ENCODE data around the gene TUBA1A. TPM values are rescaled to one million over a fixed set of nuclear protein-coding genes. Genes with fewer than 3 reads are reported as not detected.

The TUBA1A gene
- total RNA-seq: 46.7 and 47.2 TPM in 2 replicates

DNA sequence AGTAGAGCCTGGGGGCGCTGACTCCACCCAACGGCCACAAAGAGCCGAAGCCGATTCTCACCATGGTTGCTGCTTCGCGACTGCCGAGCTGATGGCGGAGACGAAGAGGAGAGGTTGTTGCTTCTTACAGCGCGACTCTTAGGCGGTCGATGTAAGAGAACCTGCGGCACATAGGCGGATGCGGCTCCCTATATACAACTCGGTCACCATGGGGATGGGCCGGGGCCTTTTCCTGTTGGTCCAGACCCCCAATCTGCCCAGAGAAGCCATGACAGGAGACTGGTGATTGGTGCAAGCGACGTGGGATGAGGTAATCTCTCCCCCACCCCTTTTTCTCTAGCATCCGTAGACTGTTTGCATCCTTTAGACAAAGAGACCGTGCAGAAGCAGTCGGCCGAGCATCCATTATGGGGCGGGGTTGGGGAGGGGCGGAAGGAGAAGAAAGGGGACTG, at the start of gene TUBA1A:
TSS of gene TUBA1A (minus strand) at position 165 of the 452 bp plus-strand sequence. CDS start at position 64, 101 bp downstream.
- Mint-ChIP-seq H3K36me3 (ENCODE audit: low read depth) (peaks cover 20% of the 10 kb centered on the region), H3K27ac (peak within 1 kb of the TSS; percentile 95), H3K27me3 (ENCODE audit: insufficient read depth) (peaks cover 2% of the 10 kb centered on the region), H3K9me3 (no peaks in the 10 kb centered on the region), H3K4me1 (ENCODE audit: low read depth) (peaks cover 15% of the 10 kb centered on the region), H3K4me3 (peak within 1 kb of the TSS; percentile 90)
- intact Hi-C loops (cut with micrococcal nuclease): loop anchor here (1.0 to 5.0 kb wide), 13 partner anchors 12 to 978 kb away; partner anchors contain the start of genes CERS5, DDX23, KANSL2 and KMT2D
- peak; percentile 94 for DNase-seq (ENCODE audit: low spot score)

DNA sequence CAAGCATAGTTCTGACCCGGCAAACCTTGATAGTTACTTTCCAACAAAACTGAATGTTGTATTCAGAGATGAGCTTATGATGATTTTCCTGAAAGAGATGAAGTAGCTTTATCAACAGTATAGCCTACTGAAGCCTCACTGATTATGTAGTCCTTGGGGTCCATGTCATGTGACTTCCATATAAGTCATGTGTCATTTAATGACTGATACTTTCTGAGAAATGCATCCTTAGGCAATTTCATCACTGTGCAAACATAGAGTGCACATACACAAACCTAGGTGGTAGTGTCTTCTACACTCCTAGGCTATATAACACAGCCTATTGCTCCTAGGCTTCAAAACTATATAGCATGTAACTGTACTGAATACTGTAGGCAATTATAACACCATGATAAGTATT, 47.5 kb upstream of the TUBA1A start:
- Mint-ChIP-seq H3K9me3 (no peaks in the 10 kb centered on the region), H3K27ac (no peak overlapping the region), H3K4me1 (ENCODE audit: low read depth) (peaks cover 9% of the 10 kb centered on the region), H3K4me3 (peak overlapping the region; percentile 7), H3K36me3 (ENCODE audit: low read depth) (no peaks in the 10 kb centered on the region), H3K27me3 (ENCODE audit: insufficient read depth) (peaks cover 9% of the 10 kb centered on the region)
- intact Hi-C loops (cut with micrococcal nuclease): no loop called here
- DNase-seq (ENCODE audit: low spot score): no peak

DNA sequence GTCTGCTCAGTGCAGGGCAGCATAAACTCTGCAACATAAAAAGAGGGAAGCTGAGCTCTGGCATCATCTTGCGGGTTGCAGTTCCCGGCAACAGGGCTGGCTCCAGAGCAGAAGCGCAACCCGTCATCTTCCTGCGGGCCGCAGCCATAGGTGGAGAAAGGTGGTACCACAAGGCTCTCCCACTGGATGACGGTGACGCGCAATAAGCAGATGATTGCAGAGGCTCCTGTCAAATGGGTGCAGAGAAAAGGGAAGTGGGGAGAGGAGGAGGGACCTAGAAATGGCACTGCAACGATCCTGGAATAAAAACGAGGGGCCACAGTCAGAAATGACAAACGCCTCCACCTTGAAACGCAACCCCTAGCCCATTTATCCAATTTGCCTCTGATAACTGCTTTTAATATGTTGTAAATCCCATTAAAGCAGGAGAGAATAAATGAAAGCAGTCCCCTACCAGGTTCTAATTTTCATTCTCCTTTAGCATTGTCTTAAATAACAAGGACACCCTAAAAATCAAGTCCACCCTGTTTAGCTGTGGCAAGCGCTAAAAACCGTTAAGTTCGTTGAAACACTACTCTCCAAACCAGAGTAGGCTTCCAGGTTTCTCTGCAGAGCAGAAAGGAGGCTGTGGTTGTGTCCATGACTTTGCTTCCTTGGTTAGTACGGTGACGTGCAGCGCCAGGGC, 45.1 kb upstream of the TUBA1A start:
- Mint-ChIP-seq H3K27ac (peak overlapping the region; percentile 73), H3K9me3 (no peaks in the 10 kb centered on the region), H3K4me3 (peak overlapping the region; percentile 67), H3K36me3 (ENCODE audit: low read depth) (no peaks in the 10 kb centered on the region), H3K27me3 (ENCODE audit: insufficient read depth) (peaks cover 13% of the 10 kb centered on the region), H3K4me1 (ENCODE audit: low read depth) (peaks cover 9% of the 10 kb centered on the region)
- intact Hi-C loops (cut with micrococcal nuclease): loop anchor here (1.0 kb wide), 4 partner anchors 31 to 132 kb away; partner anchors contain the start of genes TUBA1A, TUBA1B and TUBA1C
- peak; percentile 4 for DNase-seq (ENCODE audit: low spot score)

DNA sequence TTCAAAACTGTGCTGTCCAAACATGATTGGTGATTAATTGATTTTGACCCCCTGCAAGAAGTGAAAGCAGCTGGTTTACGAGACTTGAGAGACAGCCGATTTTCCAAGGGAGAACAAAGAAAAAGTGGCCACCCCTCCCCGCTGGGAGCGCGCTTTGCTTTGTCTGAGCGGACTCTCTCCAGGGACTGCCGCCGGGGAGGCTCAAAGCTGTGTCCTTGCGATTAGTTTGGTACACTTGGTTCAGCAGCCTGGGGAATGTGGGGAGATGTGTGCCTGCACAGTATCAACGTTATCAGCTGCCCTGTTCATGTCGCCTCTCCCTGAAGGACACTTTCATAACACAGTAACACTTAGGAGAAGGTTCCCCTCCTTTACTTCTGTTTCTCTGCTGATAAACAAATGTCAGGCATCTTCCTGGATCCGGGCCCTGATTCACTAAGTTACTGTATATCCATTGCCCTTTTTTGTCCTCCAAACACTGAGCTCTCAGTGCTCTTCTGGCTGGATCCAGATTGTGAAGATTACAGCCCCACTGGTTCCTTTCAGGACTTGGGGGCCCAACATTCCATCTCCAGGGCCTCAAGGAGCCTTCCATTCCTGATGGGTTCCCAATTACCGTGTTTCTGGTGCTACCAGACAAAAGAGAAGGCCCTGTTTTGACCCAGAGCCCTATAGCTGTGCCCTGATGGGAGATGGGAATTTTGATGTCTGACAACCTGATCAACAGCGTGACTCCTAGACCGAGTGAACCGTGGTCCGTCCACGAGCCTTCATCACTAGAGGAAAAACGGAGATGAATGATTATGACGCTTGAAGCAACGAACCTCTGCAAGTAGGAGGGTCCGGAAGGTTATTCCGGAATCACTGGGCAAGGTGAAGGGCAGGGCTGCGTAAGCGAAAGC, 44.3 kb upstream of the TUBA1A start:
- intact Hi-C loops (cut with micrococcal nuclease): no loop called here
- no peaks in the 10 kb centered on the region for H3K9me3 Mint-ChIP-seq
- DNase-seq (ENCODE audit: low spot score): no peak
- peaks cover 13% of the 10 kb centered on the region for H3K27me3 Mint-ChIP-seq (ENCODE audit: insufficient read depth)
- no peaks in the 10 kb centered on the region for H3K36me3 Mint-ChIP-seq (ENCODE audit: low read depth)
- H3K4me3 Mint-ChIP-seq: peak overlapping the region; percentile 67
- peaks cover 9% of the 10 kb centered on the region for H3K4me1 Mint-ChIP-seq (ENCODE audit: low read depth)
- H3K27ac Mint-ChIP-seq: peak overlapping the region; percentile 73

DNA sequence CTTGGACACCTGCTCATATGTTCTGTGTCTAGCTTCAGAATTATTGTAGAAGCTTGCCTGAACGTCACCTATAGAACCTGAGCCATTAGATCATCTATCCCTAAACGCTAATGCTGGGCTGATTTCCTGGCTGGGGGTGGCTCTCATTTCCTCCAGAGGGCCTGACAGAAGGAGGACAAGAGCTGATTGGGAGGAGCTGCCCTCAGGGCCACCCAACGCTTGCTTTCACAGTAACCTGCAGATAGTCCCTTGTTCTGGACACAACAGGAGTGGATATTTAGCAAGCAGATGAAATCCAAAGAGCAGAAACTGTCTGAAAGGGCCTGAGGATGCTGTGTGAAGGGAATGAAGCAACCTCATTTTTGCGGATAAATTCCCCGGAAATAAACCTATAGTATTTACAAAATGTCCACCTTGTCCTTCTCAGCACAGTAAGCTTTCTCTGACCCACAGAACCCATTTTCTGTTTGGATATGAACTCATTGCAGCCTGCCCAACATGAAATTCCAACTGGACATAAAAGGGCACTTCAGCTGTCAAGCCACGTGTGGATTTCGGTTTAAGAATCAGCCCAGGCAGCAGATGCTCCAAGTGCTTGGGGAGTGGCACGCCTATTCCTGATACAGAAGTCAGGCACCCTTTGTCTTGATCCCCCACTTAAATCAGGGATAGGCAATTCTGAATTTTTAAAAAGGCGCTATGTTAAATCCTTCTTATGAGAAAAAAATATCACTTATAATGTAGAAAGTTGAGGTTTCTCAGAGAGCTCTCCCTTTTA, 43.2 kb upstream of the TUBA1A start:
- intact Hi-C loops (cut with micrococcal nuclease): no loop called here
- Mint-ChIP-seq H3K4me3 (no peak overlapping the region), H3K9me3 (no peaks in the 10 kb centered on the region), H3K36me3 (ENCODE audit: low read depth) (no peaks in the 10 kb centered on the region), H3K27ac (no peak overlapping the region), H3K4me1 (ENCODE audit: low read depth) (peaks cover 9% of the 10 kb centered on the region), H3K27me3 (ENCODE audit: insufficient read depth) (peaks cover 14% of the 10 kb centered on the region)
- no peak for DNase-seq (ENCODE audit: low spot score)

DNA sequence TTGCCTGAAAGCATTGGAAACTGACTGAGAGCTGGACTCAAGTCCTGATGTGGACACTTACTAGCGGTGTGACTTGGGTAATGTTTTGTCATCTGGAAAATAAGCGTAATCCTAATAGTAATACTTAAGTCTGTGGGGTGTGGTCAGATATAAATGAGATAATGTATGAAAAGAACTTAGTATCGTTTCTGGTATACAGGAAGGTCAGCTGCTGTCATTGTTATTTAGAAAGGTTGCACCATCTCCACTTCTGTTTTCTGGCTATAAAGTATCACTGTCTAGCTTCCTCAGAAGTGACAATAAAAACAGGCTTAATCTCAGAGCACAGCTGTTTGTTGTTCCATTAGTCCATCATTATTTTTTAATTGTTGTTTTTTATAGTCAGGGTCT, 41.9 kb upstream of the TUBA1A start:
- H3K4me3 Mint-ChIP-seq: no peak overlapping the region
- no peaks in the 10 kb centered on the region for H3K9me3 Mint-ChIP-seq
- intact Hi-C loops (cut with micrococcal nuclease): no loop called here
- no peaks in the 10 kb centered on the region for H3K36me3 Mint-ChIP-seq (ENCODE audit: low read depth)
- peaks cover 14% of the 10 kb centered on the region for H3K27me3 Mint-ChIP-seq (ENCODE audit: insufficient read depth)
- peaks cover 9% of the 10 kb centered on the region for H3K4me1 Mint-ChIP-seq (ENCODE audit: low read depth)
- no peak overlapping the region for H3K27ac Mint-ChIP-seq
- no peak for DNase-seq (ENCODE audit: low spot score)

DNA sequence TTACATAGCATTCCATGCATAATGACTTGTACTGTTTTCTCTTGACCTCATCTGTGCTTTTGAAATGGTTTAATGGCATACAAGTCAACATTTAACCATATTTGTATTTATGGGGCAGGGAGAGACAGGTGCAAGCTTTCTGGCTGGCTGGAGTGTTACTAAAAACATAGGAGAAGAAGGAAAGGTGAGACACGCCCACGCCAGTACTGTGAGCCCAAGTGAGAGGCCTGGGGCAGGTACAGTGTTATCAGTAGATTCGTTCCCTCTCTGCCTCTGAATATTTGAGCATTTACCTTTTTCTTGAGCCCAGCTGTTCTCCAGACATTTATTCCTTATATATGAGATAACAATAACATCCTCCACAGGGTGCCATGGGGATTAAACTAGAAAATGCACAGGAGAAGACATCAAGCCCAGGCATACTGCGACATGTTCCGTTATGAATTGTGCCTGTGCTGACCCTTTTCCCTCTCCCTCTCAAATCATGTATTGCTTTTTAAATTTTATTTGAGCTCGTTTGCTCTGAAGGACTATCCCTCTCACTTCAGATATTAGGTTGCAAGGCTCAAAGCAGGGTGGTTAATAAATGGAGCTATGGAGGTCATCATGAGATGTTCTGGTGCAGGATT, 41.4 kb upstream of the TUBA1A start:
- H3K4me3 Mint-ChIP-seq: no peak overlapping the region
- no peak for DNase-seq (ENCODE audit: low spot score)
- H3K36me3 Mint-ChIP-seq (ENCODE audit: low read depth): no peaks in the 10 kb centered on the region
- H3K27ac Mint-ChIP-seq: no peak overlapping the region
- intact Hi-C loops (cut with micrococcal nuclease): no loop called here
- H3K4me1 Mint-ChIP-seq (ENCODE audit: low read depth): peaks cover 9% of the 10 kb centered on the region
- peaks cover 14% of the 10 kb centered on the region for H3K27me3 Mint-ChIP-seq (ENCODE audit: insufficient read depth)
- no peaks in the 10 kb centered on the region for H3K9me3 Mint-ChIP-seq

DNA sequence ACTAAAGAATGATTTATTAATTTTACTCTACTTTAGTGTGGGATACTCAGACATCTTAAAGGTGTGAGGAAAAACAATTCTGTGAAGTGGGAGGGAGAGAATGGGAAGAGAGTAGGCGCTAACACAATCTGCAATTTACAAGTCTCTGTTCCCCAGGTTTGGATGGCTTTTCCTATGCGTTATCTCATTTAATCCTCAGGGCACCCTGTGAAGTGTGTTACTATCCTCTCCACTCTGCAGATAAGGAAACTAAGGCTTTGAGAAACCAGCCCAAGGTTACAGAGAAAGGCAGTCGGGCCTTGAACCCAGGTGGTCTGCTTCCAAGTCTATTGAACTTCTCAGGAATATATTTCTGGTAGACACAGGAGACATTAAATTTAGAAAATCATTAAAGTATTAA, 39.8 kb upstream of the TUBA1A start:
- peaks cover 16% of the 10 kb centered on the region for H3K27me3 Mint-ChIP-seq (ENCODE audit: insufficient read depth)
- intact Hi-C loops (cut with micrococcal nuclease): no loop called here
- no peak overlapping the region for H3K4me3 Mint-ChIP-seq
- H3K9me3 Mint-ChIP-seq: no peaks in the 10 kb centered on the region
- no peaks in the 10 kb centered on the region for H3K36me3 Mint-ChIP-seq (ENCODE audit: low read depth)
- H3K27ac Mint-ChIP-seq: no peak overlapping the region
- DNase-seq (ENCODE audit: low spot score): no peak
- peaks cover 4% of the 10 kb centered on the region for H3K4me1 Mint-ChIP-seq (ENCODE audit: low read depth)

DNA sequence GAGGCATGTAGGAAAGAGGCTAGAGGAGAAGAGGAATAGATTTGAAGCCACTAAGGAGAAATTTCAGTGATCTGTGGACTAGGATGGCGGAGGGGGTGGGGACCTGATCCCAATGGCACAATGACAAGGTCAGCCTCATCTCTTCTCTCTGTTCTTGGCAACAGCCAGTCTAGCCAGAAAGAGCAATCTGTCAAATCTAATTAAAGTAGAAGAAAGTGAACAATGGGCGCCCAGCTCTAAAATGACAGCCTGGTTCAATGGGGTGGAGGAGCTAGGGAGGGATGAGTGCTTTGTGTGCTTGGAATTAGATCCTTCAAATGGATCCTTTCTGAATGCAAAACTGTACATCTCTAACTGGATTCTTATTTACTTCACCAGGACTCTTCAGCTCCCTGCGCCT, 38.8 kb upstream of the TUBA1A start:
- intact Hi-C loops (cut with micrococcal nuclease): no loop called here
- Mint-ChIP-seq H3K4me3 (no peak overlapping the region), H3K27ac (no peak overlapping the region), H3K4me1 (ENCODE audit: low read depth) (no peaks in the 10 kb centered on the region), H3K9me3 (no peaks in the 10 kb centered on the region), H3K36me3 (ENCODE audit: low read depth) (no peaks in the 10 kb centered on the region), H3K27me3 (ENCODE audit: insufficient read depth) (peaks cover 16% of the 10 kb centered on the region)
- no peak for DNase-seq (ENCODE audit: low spot score)

DNA sequence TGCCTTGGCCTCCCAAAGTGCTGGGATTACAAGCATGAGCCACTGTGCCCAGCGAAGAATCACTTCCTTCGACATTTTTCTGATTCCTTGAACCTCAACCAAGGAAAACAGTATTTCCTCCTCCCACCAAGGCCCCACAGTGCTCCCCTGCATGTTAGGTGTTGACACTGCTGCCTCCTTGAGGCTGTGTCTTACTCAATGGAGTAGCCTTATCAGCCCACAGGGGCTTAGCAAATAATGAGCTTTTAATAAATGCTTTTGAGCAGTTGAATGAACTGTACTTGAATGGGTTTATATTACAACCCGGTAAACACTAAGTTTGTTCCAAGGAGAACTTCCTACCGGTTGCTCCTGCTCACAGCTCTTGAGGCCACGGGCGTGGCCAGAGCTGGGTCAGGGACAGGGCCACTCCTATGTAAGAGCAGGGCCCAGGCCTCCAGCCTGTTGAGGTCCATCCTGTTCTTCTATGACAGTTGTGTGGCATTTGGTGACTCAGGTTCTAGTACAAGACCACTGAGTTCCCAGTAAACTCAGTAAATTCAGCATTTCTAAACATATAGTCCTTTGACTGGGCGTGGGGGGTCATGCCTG, 36.8 kb upstream of the TUBA1A start:
- no peak overlapping the region for H3K27ac Mint-ChIP-seq

DNA sequence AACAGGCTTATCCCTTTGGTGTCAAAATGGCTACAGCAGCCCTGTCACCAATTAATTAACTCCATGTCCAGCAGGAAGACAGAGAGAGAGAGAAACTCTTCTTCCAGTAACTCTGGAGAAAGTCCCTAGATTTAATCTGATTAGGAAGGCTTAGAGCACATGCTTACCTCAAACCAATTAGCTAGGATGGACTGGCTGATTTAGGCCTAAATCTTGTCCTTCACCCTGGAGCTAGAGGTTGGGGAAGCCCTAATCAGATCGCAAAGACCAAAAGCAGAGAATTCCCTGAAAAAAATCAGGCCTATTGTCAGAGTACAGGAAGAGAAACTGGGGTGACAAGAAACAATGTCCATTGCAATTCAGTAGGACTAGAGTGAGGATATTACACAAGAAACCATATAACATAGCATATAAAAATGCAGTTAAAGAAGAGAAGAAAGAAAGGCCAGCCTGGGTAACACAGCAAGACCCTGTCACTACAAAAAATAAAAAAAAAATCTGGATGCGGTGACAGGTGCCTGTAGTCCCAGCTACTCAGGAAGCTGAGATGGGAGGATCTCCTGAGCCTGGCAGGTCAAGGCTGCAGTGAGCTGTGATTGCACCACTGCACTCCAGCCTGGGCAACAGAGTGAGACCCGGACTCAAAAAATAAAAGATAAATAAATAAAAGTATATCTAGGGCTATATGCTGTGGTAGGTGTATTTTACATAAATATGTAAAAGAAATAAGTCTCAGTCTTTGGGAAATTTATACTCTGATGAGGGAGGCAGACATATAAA, 34.9 kb upstream of the TUBA1A start:
- H3K9me3 Mint-ChIP-seq: no peaks in the 10 kb centered on the region
- intact Hi-C loops (cut with micrococcal nuclease): no loop called here
- no peaks in the 10 kb centered on the region for H3K4me1 Mint-ChIP-seq (ENCODE audit: low read depth)
- H3K27ac Mint-ChIP-seq: no peak overlapping the region
- H3K27me3 Mint-ChIP-seq (ENCODE audit: insufficient read depth): peaks cover 7% of the 10 kb centered on the region
- no peaks in the 10 kb centered on the region for H3K36me3 Mint-ChIP-seq (ENCODE audit: low read depth)
- DNase-seq (ENCODE audit: low spot score): no peak
- H3K4me3 Mint-ChIP-seq: no peak overlapping the region

More for the DNA sequence above, 36.8 kb upstream of the TUBA1A start:
- Mint-ChIP-seq H3K36me3 (ENCODE audit: low read depth) (no peaks in the 10 kb centered on the region), H3K4me1 (ENCODE audit: low read depth) (no peaks in the 10 kb centered on the region), H3K4me3 (no peak overlapping the region), H3K27me3 (ENCODE audit: insufficient read depth) (peaks cover 10% of the 10 kb centered on the region), H3K9me3 (no peaks in the 10 kb centered on the region)
- DNase-seq (ENCODE audit: low spot score): no peak
- intact Hi-C loops (cut with micrococcal nuclease): no loop called here

All from activated T-helper 1 cell treated with anti-CD3 and anti-CD28 coated beads, Interleukin-12 subunit alpha, Interleukin-12 subunit beta, Interleukin-2, Interleukin-4 antibody, amounts not matched to agents 30 ng/mL and 10 ng/mL and 1 ng/mL, durations not matched to agents 14 hours and 24 hours and 36 hours (primary cell).